Activated naive CD8-positive, alpha-beta T cell treated with anti-CD3 and anti-CD28 coated beads, Interleukin-2, amount 50 U/mL, for 16 hours (primary cell): ENCODE results near the gene MARF1.
"Not testable (repeated sequence)": the region's sequence is repeated elsewhere in the genome, so short reads cannot be mapped to it uniquely, and the experiment has no call there.

Experiments
- DNase-seq: peaks from one replicate; pipeline ENCODE4 v3.0.0-alpha.2; 2020; ENCODE audit warnings: low read depth, low spot score

The MARF1 gene

DNA sequence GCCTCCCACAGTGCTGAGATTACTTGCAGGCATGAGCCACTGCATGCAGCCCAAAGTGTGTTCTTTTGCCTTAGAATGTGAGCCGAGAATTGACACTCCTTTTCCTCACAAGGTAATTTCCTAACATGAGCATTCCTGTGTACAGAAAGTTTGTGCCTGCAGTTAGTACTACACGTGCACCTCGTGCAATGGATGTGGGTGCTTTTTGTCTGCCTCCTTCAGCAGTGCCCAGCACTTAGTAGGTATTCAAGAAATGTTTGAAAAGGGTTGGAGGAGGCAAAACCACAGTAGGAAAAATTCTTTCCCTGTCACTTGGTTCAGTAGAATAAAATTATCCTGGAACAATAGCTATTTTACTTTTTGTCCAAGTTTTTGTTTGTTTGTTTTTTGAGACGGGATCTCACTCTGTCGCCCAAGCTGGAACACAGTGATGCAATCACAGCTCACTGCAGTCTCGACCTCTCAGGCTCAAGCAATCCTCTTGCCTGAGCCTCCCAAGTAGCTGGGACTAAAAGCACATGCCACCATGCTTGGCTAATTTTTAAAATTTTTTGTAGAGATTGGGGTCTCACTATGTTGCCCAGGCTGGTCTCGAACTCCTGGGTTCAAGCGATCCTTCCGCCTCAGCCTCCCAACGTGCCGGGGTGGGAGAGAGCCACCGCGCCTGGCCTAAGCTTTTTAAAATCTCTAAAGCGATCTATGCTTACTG lies 9.5 kb upstream of the MARF1 start:
- DNase-seq = no peak

DNA sequence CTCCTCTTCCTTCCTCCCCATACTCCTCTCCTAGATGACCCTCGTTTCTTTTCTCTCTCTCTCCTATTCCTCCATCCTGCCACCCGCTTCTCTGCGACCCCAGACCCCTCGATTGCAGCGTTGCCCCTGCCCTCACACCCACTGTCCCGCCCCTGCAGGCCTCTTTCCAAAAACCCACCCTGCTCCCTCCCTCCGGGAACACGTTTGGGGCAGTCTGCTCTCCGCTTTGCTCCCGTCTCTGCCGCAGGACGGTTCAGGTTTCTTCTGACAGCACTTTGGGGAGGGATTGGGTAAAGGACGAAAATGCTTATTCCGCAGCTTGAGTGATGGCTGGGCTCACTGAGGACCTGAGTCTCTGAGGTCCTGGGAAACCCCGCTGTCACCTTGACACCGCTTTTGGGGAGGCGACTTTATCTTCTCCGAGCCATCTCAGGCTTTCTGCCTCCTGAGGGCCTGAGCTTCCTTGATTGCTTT lies 7.8 kb upstream of the MARF1 start:
- no peak for DNase-seq

DNA sequence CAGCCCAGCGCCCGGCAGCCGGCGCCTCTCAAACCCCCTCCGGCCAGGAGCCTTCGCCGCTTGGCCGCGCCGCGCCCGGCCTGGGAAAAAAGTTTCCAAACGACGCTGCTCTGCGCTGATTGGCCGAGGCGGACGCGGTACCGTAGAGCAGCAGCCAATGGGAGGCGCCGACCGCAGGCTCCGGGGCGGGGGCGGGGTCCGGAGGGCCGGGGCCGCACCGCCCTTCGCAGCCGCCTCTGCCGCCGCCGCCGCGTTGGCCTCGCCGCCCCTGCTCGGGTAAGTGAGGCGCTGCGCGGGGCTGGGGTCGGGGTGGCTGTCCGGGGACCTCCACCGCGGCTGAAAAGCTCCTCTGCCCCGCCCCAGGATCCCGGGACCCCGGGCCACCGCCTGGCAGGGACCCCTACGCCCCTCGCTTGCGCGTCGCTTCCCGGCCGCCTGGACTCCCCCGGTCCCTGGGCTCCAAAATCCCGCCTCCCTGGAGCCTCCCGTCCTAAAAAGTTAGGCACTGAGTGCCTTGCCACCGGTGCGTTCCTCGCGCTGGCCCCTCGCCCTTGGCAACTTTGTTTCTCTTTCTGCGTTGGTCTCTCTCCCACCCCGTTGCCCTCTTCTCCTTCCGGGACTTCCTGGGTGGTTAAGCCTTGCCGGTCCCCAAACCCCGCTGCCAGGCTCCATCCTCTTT lies 7.2 kb upstream of the MARF1 start, which contains the start of gene NDE1:
Gene NDE1 (plus strand): TSS at position 227 of the 679 bp plus-strand sequence. CDS start 14,534 bp downstream, outside the sequence.
- DNase-seq = peak; percentile 61

DNA sequence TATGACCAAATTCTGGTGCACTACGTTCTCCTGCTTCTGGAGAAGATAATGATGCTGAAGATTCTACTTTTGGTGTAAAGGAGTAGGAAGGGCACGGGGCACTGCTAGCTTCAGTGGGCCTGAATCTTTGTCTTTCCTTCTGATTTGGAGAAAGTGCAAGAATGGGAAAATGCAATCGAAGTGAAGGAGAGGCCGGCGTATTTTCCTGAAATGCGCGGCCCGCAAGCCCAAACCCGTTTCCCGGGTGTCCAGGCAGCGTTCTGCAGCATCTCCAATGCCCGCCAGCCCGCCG lies 6.7 kb upstream of the MARF1 start:
- no peak for DNase-seq

DNA sequence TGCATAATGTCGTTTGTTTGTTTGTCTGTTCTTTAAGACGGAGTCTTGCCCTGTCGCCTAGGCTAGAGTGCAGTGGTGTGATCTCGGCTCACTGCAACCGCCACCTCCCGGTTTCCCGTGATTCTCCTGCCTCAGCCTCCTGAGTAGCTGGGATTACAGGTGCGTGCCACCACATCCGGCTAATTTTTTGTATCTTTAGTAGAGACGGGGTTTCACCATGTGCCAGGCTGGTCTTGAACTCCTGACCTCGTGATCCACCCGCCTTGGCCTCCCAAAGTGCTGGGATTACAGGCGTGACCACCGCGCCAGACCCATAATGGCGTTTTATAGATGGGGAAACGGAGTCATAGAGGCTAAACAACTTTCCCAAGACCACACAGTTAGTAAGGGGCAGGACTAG lies 6.4 kb upstream of the MARF1 start:
- not testable (repeated sequence) for DNase-seq

DNA sequence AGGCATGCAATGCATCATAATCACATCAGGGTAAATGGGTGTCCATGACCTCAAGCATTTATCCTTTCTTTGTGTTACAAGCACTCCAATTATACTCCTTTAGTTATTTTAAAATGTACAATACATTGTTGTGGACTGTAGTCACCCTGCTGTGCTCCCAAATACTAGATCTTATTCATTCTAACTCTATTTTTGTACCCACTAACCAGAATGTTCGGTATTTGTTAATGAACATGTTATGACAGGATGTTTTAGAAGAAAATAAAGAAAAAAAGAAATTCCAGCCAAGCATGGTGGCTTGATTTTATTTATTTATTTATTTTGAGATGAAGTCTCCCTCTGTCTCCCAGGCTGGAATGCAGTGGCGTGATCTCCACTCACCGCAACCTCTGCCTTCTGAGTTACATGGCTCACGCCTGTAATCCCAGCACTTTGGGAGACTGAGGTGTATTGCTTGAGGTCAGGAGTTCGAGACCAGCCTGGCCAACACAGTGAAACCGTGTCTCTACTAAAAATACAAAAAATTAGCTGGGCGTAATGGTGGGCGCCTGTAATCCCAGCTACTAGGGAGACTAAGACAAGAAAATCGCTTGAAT lies 5.3 kb upstream of the MARF1 start:
- no peak for DNase-seq

DNA sequence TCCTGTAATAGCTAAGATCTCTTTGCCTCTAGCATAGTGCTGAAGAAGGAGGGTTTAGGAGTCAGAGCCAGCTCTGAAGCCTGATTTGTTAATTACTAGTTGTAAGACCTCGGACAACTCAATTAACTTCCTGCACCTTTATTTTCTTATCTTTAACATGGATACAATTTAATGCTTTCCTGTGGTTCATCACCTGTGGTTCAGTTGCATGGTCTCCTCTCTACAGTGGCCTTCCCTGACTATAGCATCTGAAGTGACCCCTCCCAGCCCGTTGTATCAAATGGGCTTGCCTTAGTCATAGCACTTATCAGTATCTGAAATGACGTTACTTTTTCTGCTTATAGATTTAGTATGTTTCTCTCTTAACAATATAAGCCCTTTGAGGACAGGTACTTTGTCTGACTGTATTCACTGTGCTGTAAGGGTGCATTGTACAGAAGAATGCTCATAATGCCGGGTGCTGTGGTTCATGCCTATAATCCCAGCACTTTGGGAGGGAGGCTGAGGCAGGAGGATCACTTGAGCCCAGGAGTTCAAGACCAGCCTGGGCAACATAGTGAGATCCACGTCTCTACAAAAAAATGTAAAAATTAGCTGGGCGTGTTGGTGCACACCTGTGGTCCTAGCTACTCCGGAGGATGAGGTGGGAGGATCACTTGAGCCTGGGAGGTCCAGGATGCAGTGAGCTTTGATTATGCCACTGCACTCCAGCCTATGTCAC lies 4.5 kb upstream of the MARF1 start:
- DNase-seq = no peak

DNA sequence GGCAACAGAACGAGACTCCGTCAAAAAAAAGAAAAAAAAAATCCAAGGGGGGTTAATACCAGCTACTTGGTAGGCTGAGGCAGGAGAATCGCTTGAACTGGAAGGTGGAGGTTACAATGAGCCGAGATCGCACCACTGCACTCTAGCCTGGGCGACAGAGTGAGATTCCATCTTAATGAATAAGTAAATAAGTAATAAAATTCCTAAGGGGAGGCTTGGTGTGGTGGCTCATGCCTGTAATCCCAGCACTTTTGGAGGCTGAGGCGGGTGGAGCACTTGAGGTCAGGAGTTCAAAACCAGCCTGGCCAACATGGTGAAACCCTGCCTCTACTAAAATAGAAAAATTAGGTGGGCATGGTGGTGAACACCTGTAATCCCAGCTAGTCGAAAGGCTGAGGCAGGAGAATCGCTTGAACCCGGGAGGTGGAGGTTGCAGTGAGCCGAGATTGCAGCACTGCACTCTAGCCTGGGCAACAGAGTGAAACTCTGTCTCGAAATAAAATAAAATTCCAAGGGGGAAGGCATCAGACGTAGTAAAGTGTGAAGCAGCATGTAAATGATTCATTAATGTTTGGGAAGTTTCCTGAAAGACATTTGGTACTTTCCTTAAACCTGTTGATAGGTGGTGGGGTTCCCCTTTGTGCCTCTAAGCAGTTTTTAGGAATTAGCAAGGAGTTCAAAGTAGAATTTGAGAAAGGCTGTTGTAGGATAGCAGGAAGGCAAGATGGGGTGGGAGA lies 3.8 kb upstream of the MARF1 start:
- not testable (repeated sequence) for DNase-seq

DNA sequence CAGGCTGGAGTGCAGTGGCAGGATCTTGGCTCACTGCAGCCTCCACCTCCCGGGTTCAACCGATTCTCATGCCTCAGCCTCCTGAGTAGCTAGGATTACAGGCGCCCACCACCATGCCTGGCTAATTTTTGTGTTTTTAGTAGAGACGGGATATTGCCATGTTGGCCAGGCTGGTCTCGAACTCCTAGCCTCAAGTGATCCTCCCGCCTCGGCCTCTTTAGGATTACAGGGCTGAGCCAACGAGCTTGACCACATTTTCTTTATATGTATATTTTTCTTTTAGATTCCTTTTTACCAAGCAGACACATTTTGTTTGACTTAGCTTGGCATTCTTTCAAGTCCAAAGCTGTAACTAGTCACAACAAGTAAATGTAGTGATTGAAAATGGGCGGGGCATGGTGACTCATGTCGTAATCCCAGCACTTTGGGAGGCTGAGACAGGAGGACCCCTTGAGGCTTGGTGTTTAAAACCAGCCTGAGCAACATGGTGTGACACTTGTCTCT lies 2.1 kb upstream of the MARF1 start:
- DNase-seq = not testable (repeated sequence)

DNA sequence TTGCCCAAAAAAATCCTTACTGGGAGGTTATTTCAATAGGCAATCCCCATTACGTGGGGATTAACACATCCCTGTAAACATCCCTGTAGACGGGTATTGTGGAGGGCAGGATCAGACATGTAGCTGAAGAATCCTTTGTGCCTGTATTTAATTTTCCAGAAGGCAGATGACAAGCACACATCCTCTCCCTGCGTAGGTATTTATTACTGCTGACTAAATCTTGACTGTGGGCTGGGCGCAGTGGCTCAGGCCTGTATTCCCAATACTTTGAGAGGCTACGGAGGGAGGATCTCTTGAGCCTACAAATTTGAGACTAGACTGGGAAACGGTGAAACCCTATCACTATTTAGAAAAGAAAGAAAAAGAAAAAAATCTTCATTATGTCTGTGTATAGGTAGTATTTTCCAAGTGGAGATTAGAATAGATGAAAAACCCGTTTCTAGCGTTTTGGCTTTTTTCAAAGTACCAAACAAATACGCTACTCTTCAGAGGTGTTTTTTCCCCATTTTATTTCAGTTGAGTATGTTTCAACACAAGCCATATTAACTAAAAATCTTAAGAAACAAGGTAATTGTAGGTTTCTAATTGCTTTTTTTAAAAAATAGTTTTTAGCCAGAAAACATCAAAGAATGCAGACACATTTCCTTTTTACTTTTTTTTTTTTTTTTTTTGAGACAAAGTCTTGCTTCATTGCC lies 1.5 kb upstream of the MARF1 start:
- no peak for DNase-seq

DNA sequence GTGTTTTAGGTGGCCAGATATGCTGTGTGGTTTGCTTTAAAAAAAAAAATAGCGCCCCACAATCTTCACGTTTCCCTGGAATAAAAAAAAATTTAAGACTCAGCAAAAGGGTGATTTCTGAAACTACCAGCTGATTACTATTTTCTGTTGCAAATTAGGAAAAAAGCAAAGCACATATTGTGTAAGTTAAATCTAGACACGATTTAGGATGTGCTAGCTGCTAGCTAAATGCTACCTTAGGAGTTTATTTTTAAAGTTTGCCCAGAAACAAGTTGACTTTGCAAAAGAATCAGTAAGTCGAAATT lies 944 bp upstream of the MARF1 start:
- DNase-seq = no peak

DNA sequence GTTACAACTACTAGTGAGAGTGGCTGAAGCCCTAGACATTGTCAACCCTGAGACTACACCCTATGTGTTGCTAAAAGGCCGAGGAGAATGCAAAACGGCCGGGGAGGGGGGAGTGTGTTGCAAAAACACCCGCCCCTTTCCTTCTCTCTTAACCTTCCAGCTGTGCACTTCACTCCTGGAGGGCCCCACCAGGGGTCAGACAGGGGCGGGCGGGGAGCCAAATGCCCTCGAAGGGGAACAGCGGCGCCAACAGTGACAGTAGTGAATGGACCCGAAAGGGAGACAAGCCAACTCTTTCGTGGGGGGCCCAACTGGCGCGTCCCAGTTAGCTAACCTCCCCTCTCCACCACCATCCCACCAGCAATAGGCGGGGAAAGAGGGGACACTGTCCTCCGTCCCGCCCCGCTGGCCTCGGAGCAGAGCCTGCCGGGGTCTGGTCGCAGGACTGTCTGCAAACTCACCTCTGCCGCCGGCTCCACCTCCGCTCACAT lies 352 bp downstream of the MARF1 start:
- DNase-seq = peak; percentile 38

DNA sequence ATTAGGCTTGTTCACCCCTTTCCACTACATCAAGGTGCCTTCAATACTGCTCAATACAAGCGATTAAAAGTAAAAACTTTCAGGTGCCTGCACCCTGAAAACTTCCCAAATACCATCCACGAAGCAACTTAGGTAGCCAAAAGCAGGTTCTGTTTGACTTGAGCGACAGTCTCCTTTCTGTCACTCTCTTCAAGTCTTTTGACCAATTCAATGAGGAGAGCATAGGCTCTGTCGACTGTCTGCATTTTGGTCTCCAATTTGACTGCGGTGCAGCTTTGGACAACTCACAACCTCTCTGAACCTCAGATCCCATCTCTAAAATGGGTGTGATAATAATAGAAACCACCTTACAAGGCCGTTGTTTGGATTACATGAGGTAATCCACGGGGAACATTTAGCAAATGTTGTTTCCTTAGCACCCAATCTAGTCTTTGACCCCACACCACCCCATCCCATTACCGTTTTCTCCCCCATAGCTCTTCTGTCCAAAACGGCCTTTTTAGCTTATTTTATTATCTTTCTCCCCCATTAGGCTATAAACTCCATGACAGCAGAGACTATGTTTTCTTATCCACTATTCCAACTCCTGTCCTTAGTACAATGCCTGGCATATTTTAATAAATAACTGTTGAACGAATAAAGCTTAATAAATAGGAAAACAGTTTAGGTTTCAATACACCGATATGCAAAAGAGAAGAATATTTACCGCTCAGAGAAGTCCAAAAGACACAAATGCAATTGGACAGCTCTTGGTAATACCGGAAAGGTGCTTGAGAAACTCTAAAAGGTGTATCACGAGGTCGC lies 999 bp downstream of the MARF1 start:
- DNase-seq = no peak

DNA sequence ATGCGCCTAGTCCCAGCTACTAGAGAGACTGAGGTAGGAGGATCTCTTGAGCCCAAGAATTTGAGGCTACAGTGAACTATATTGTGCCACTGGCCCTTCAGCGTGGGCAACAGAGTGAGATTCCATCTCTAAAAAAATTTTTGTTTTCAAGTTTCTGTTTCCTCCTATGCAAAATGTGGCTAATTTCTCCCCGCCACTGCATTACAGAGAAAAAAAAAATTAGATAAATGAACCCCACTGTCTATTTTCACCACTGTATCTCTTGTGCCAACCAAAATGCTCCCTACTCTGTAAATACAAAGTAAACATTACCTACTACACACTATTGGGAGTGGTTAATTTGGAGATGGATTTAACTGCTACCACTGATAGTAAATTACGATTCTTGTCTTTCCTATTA lies 2.0 kb downstream of the MARF1 start:
- DNase-seq = no peak

DNA sequence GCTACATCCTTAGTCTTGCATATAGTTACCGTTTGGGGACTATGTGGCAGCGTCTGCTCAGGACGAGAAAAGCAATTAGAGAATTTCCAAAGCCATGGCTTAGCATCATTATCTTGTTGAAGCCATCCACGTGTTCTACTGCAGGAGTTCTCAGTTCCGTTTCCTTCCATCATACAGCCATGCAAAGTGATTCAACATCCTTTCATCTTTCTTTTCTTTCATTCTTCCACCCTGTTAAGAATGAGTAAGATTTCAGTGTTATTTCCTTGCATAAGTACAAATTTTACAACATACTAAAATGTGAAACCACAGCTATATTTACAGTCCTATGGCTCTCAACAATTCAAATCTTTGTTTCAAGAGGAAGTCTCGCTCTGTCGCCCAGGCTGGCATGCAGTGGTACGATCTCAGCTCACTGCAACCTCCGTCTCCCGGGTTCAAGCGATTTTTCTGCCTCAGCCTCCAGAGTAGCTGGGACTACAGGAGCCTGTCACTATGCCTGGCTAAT lies 3.8 kb downstream of the MARF1 start:
- DNase-seq = no peak

DNA sequence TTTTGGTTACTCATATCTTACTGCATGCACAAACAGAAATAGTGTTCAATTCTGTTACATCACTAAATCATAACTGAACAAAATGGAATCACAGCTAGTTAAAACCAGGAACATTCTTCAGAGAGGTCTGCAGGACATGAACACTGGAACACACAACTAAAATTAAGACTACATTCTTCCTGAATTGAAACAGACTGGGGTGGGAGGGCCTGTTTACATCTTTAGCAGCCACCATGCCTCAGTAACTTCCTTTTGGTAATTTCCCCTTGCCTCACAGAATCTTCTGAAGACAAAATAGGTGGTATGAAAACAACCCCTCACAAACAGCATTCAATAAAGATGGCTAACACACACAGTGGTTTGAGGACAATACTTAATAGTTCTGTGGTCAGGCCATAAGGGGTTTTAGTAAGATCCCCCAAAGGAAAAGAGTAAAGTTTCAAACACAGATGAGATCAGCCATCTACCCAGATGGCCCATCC lies 6.5 kb downstream of the MARF1 start:
- no peak for DNase-seq

DNA sequence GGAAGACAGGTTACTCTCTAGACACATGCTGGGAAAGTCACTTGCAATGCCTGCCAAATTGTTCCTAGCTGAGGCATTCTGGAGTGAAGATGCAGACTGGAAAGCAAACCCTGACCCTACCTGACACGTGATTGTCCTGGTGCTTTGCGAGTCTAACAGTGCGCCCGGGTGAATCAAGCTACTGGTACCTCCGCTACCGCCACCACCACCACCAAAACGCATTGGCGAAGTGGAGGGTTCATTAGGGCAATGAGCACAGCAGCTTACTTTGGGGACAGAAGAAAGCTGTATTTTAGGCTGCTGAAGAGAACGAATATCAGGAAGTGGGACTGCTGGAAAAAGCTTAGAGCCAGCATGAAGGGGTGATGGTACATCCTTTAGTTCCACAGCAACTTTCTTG lies 7.0 kb downstream of the MARF1 start:
- DNase-seq = no peak

DNA sequence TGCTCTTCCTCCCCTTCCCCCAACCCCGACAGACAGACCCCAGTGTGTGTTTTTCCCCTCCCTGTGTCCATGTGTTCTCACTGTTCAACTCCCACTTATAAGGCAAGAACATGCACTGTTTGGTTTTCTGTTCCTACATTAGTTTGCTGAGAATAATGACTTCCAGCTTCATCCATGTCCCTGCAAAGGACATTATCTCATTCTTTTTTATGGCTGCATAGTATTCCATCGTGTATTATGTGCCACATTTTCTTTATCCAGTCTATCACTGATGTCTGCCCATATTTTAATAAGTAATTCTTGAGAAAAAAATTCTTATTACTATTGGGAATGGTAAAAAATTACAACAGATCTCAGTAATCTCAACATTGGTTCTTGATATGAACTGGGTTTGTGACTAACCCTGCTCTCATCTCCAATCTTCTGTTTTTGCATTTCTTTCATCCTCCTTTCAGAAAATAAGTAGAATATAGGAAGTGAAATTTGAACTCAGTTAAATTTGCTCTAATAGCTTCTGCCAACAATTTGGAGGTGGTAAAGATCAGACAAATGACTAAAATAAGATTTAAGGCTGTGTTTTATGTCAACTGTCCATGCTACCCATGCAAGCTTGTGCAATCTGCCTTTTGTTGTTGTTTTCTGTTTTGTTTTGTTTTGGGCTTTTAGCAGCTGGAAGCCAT lies 11.1 kb downstream of the MARF1 start:
- DNase-seq = no peak

DNA sequence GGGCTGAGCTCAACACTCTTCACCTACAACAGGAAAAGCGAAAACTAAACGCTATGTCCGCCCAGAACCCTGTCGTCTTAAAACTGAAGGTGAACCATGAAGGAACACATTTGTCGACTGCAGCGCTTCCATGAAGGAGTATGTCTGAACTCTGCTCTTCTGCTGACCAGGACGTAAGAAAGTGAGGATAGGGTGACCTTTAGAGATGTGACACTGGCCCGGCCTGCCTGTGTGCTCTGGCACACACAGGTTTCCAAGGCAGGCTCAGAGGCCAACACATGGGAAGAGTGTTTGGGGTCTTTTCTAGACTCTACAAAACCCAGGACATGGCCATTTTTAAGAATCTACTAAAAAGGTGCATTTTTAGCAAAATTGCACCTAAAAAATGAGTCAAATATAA lies 21.1 kb downstream of the MARF1 start:
- no peak for DNase-seq
